MM.1S (cell line): ENCODE measurements around the gene FXYD3.

Source experiments
- DNase-seq: peaks from one replicate; pipeline ENCODE4 v3.0.0-alpha.2; 2015
- H2AFZ ChIP-seq: fragments of 300-600 bp; sonication (generic); 2 replicates; pipeline ENCODE4 v1.6.0; 2016; ENCODE audit warnings: antibody characterized with exemption, low read length
- H3F3A ChIP-seq: fragments of 300-600 bp; sonication (generic); 2 replicates; pipeline ENCODE4 v1.6.1; 2016; ENCODE audit warnings: mild to moderate bottlenecking, antibody characterized with exemption, low read length, moderate library complexity, mixed read lengths; ENCODE audit not compliant: insufficient read depth
- H3K27ac ChIP-seq: fragments of 300-600 bp; sonication (generic); 2 replicates; pipeline ENCODE4 v1.5.1; 2016; ENCODE audit warnings: mild to moderate bottlenecking, low read length
- H3K27me3 ChIP-seq: fragments of 300-600 bp; sonication (generic); replicated peaks from 2 replicates; pipeline ENCODE4 v1.6.0; 2016; ENCODE audit warnings: low read length; ENCODE audit not compliant: insufficient read depth
- H3K36me3 ChIP-seq: fragments of 300-600 bp; sonication (generic); replicated peaks from 2 replicates; pipeline ENCODE4 v1.6.1; 2016; ENCODE audit warnings: mild to moderate bottlenecking, low read length, mixed read lengths; ENCODE audit not compliant: insufficient read depth
- H3K4me1 ChIP-seq: fragments of 300-600 bp; sonication (generic); 2 replicates; pipeline ENCODE4 v1.6.1; 2016; ENCODE audit warnings: low read length, mixed read lengths
- H3K4me2 ChIP-seq: fragments of 300-600 bp; sonication (generic); 2 replicates; pipeline ENCODE4 v1.6.0; 2016; ENCODE audit warnings: low read depth, low read length
- H3K4me3 ChIP-seq: fragments of 300-600 bp; sonication (generic); 2 replicates; pipeline ENCODE4 v1.5.1; 2016; ENCODE audit warnings: low read length, mixed read lengths
- H3K79me2 ChIP-seq: fragments of 300-600 bp; sonication (generic); 2 replicates; pipeline ENCODE4 v1.6.1; 2016; ENCODE audit warnings: mixed run types, low read length, mixed read lengths
- H3K9ac ChIP-seq: fragments of 300-600 bp; sonication (generic); 2 replicates; pipeline ENCODE4 v1.6.1; 2016; ENCODE audit warnings: low read length, mixed read lengths
- H3K9me2 ChIP-seq: fragments of 300-600 bp; sonication (generic); replicated peaks from 2 replicates; pipeline ENCODE4 v1.6.1; 2016; ENCODE audit warnings: mild to moderate bottlenecking, low read length, mixed read lengths; ENCODE audit not compliant: insufficient read depth
- H3K9me3 ChIP-seq: fragments of 300-600 bp; sonication (generic); replicated peaks from 2 replicates; pipeline ENCODE4 v1.6.1; 2016; ENCODE audit warnings: mild to moderate bottlenecking, low read length, mixed read lengths; ENCODE audit not compliant: insufficient read depth
- H4K20me1 ChIP-seq: fragments of 300-600 bp; sonication (generic); 2 replicates; pipeline ENCODE4 v1.6.1; 2016; ENCODE audit warnings: mild to moderate bottlenecking, low read length, moderate library complexity, mixed read lengths; ENCODE audit not compliant: insufficient read depth
- CTCF ChIP-seq: fragments of 300-600 bp; sonication (generic); IDR thresholded peaks from 2 replicates; pipeline ENCODE4 v1.5.1; 2016; ENCODE audit warnings: antibody characterized with exemption, low read length, mixed read lengths
- EZH2 ChIP-seq: fragments of 300-600 bp; sonication (generic); optimal IDR thresholded peaks from 2 replicates; pipeline ENCODE3; 2017; ENCODE audit warnings: low read depth, mild to moderate bottlenecking, antibody characterized with exemption, low read length, mixed read lengths
- EZH2phosphoT487 ChIP-seq: fragments of 300-600 bp; sonication (generic); IDR thresholded peaks from 2 replicates; pipeline ENCODE4 v1.6.1; 2018; ENCODE audit warnings: antibody characterized with exemption, low read length

The FXYD3 gene

GRCh38 chr19:35109395-35110112 is 6.1 kb upstream of the FXYD3 start:
- no peak for TF ChIP-seq EZH2
- Histone ChIP-seq H3K9me2 (no peaks in the 10 kb centered on the region), H3K27me3 (peaks cover 62% of the 10 kb centered on the region), H3K36me3 (no peaks in the 10 kb centered on the region), H3K4me3 (no peak overlapping the region), H3F3A (no peaks in the 10 kb centered on the region), H4K20me1 (no peaks in the 10 kb centered on the region), H2AFZ (no peak overlapping the region), H3K9ac (no peak overlapping the region), H3K9me3 (no peaks in the 10 kb centered on the region), H3K4me2 (no peak overlapping the region), H3K27ac (no peak overlapping the region), H3K79me2 (no peaks in the 10 kb centered on the region), H3K4me1 (no peaks in the 10 kb centered on the region)
- DNase-seq, result no peak

GRCh38 chr19:35110974-35111373 is 4.6 kb upstream of the FXYD3 start:
- H3K4me2 ChIP-seq, result no peak overlapping the region
- H3K27me3 ChIP-seq, result peaks cover 68% of the 10 kb centered on the region
- no peaks in the 10 kb centered on the region for H3K79me2 ChIP-seq
- H3K9me3 ChIP-seq, result no peaks in the 10 kb centered on the region
- H3K27ac ChIP-seq, result no peak overlapping the region
- no peaks in the 10 kb centered on the region for H3K36me3 ChIP-seq
- H4K20me1 ChIP-seq, result no peaks in the 10 kb centered on the region
- H2AFZ ChIP-seq, result no peak overlapping the region
- no peak for TF ChIP-seq EZH2
- no peak for DNase-seq
- H3F3A ChIP-seq, result no peaks in the 10 kb centered on the region
- H3K4me1 ChIP-seq, result no peaks in the 10 kb centered on the region
- H3K9ac ChIP-seq, result no peak overlapping the region
- H3K4me3 ChIP-seq, result no peak overlapping the region
- H3K9me2 ChIP-seq, result no peaks in the 10 kb centered on the region

GRCh38 chr19:35112995-35113688 is 2.5 kb upstream of the FXYD3 start:
- Histone ChIP-seq H3K27me3 (peaks cover 72% of the 10 kb centered on the region), H4K20me1 (no peaks in the 10 kb centered on the region), H3F3A (no peaks in the 10 kb centered on the region), H2AFZ (no peak overlapping the region), H3K36me3 (no peaks in the 10 kb centered on the region), H3K9ac (no peak overlapping the region), H3K4me2 (no peak overlapping the region), H3K9me3 (no peaks in the 10 kb centered on the region), H3K9me2 (no peaks in the 10 kb centered on the region), H3K4me1 (no peaks in the 10 kb centered on the region), H3K4me3 (no peak overlapping the region), H3K79me2 (no peaks in the 10 kb centered on the region), H3K27ac (no peak overlapping the region)
- TF ChIP-seq CTCF (no peak), EZH2 (no peak), EZH2phosphoT487 (no peak)
- no peak for DNase-seq

- Histone ChIP-seq H3K4me2 (no peak overlapping the region), H3K9me2 (no peaks in the 10 kb centered on the region), H4K20me1 (no peaks in the 10 kb centered on the region), H3F3A (no peaks in the 10 kb centered on the region), H3K27me3 (peaks cover 68% of the 10 kb centered on the region), H3K9ac (no peak overlapping the region), H3K4me3 (no peak overlapping the region), H2AFZ (no peak overlapping the region), H3K36me3 (no peaks in the 10 kb centered on the region), H3K9me3 (no peaks in the 10 kb centered on the region), H3K79me2 (no peaks in the 10 kb centered on the region), H3K4me1 (no peaks in the 10 kb centered on the region), H3K27ac (no peak overlapping the region)
- TF ChIP-seq EZH2 (no peak), CTCF (peak; percentile 95)
- peak; percentile 33 for DNase-seq
Measured at GRCh38 chr19:35114353-35115176, 1.1 kb upstream of the FXYD3 start.
